GM18870 (cell line): ENCODE data around the gene TRAF3.

ENCODE experiments used
- ATAC-seq: cut with Tn5 transposase; IDR thresholded peaks from one replicate; pipeline ENCODE4 v1.9.1; 2021; ENCODE audit warnings: moderate library complexity; ENCODE audit not compliant: unreplicated experiment

Gene TRAF3

GRCh38 chr14:102949062-102949800 is 172.0 kb downstream of the TRAF3 start:
- no peak for ATAC-seq

- no peak for ATAC-seq
Observed at GRCh38 chr14:102949801-102950451, 172.7 kb downstream of the TRAF3 start.

DNA sequence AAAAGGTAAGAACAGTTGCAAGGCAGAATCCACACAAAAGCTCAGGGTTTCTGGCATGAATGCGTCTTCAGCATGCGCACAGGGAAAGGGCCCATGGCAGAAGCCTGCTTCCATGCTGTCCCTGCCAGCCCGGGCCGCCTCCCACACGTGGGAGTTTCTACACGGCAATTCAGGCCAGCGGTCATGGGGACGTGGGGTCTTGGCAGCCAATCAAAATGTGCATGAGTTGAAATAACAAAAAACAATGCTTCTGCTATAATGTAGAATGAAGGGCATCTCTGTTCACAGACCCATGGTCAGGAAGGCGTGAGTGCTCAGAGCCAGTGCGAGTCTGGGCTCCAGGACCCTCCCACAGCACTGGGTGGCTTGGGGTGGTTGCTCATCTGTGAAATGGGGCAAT is 173.8 kb downstream of the TRAF3 start:
- no peak for ATAC-seq

DNA sequence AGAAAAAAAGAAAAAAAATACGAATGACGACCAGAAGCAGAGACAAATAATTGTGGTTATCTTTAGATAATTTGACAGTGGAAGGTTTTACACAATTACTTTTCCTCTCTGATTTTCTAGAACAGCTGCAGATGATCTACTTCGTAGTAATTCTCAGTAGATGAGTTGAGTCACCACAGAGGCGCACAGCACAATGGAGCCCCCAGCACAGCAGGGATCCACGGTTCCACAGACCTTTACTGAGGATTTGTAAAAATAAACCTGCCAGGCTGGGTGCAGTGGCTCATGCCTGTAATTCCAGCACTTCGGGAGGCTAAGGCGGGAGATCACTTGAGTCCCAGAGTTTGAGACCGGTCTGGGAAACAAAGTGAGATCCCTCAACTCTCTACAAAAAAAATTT is 174.6 kb downstream of the TRAF3 start:
- no peak for ATAC-seq

DNA sequence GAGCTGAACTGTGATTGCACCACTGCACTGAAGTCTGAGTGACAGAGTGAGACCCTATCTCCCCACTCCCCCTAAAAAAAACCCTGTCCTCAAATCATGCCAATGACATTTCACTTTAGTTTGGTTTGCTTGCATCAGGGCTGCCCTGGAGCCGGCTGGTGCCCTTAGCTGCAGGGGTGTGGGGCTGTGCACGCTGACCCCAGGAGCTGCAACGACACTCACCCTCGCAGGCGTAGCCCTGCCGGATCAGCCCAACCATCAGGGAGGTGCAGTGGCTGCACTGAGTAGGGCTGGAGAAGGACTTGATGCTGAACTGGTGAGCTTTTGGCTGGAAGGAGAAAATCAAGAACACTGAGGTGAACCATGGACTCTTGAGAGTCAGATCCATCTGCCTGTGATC is 175.0 kb downstream of the TRAF3 start:
- no peak for ATAC-seq

DNA sequence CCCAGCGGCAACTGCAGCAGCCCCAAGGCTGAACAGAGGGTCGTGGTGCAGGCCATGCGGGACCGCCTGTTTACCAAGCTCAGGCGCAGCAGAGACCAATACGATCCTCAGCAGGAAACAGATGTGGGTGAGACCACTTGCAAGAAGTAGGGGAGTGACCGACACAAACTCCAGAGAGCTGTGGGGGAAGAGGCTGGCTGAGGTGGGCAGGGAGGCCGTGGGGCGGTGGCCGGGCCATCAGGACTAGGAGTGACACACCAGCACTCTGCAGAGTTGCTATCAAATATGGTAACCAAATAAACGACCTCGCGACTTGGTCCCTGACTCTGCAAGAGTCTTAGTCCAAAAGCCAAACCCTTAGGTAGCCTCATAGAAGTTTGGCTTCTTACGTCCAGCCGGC is 175.9 kb downstream of the TRAF3 start:
- no peak for ATAC-seq

- no peak for ATAC-seq
Observed at GRCh38 chr14:102954081-102954789, 177.0 kb downstream of the TRAF3 start.

DNA sequence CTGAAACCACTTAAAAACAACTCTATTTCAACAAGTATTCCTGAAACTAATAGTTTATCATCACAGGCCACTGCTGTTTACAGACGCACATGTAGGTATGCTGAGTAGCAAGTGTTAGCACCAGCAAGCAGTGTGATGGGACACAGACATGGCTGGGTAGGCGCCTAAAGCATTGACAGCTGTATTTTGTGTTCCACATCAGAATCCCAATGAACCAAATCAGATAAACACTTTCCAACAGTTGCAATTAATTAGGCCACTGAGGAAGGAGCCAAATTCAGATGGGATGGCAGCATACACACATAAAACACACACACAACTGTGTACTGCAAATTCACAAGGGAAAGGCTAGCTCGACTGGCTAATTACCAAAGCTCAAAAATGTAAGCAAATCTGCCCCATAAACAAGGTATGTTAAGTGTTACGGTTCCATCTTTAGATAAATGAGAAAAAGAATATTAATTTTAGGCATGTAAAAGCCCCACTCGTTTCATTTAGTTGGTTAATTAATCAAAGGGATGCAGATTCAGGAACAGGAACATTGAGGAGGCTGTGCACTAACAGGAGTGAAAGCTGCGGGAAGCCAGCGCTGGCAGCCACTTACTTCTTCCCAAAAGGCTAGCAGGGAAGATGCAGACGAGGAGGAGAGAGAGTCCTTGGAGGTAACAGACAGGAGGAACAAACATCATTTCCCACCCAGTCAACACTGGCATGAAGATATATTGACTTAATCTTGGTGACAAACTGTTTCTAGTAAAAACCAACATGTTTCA is 178.6 kb downstream of the TRAF3 start:
- no peak for ATAC-seq

DNA sequence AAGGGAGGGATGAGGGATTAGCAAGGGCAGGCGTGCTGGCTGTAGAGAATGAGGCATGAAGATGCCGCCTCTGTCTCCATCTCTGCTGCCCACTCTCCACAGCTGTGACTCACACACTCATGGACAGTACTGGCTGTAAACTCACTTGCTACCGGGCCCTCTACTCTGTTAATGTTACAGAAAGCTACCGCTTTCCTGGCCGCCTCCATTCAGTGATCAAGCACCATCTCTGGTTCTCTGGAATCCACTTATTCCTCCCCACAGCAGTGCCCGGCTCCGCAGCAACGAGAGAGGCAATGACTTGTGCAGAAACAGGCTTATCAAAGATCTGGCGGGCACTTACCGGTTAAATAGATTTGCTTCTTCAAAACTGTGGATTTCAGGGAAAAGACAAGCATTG is 180.0 kb downstream of the TRAF3 start:
- no peak for ATAC-seq

- ATAC-seq = no peak
Observed at GRCh38 chr14:102958461-102958860, 181.2 kb downstream of the TRAF3 start.
